ENCODE results near the gene RAB11FIP4.

- TF ChIP-seq POLR2AphosphoS5 (IDR thresholded peaks at IDR 0.05; ENCODE audit: borderline replicate concordance, low read depth, low read length) (no peak), EZH2 (IDR thresholded peaks at IDR 0.05) (no peak), FOXP2 (optimal IDR thresholded peaks at IDR 0.05; ENCODE audit: control extremely low read depth, extremely low read length, insufficient read depth) (no peak)
These were observed 1.1 kb upstream of the RAB11FIP4 start for GRCh38 chr17:31390426-31390747.

All from SK-N-MC (cell line).